Ecto neural progenitor cell (in vitro differentiated cells): ENCODE data around the gene SERPINA4.
"Not testable (repeated sequence)": the region's sequence is repeated elsewhere in the genome, so short reads cannot be mapped to it uniquely, and the experiment has no call there.

Experiments used
- DNase-seq: peaks from one replicate; pipeline ENCODE4 v3.0.0-alpha.2; 2018; ENCODE audit warnings: low spot score

Gene SERPINA4

DNA sequence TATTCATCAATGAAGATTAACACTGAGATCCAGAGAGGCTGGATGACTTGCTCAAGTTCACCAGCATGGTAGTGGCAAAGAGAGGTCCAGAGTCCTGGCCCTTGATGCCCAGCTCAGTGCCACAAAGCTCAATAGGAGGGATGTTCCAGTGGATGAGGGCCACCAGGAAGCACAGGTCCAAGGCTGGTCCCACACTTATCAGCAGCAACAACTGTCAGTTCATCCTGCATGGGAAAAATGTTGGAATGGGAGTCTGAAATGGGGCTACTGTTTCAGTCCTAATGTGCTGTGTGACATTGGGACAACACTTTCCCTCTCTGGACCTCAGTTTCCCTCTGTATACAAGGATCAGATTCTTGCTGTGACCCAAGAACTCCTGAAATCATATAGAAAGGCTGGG, 31.2 kb downstream of the SERPINA4 start:
- DNase-seq: no peak

DNA sequence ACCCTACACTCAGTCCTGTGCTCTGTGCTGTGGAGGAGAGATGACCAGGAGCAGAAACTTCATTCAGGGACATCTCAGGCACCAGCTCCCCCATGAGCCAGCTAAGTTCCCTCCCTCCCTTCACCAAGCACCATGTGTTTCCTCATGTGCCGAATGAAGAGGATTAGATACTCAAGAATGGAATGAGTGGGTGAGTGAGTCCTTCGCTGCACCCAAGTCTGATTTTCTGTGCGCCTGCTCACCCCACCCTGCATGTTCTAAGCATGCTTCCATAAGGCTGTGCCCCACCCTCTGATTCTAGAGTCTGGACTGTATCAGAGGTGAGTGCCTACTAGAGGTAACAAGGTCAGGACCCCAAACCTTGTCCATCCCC, 32.1 kb downstream of the SERPINA4 start:
- DNase-seq: no peak

DNA sequence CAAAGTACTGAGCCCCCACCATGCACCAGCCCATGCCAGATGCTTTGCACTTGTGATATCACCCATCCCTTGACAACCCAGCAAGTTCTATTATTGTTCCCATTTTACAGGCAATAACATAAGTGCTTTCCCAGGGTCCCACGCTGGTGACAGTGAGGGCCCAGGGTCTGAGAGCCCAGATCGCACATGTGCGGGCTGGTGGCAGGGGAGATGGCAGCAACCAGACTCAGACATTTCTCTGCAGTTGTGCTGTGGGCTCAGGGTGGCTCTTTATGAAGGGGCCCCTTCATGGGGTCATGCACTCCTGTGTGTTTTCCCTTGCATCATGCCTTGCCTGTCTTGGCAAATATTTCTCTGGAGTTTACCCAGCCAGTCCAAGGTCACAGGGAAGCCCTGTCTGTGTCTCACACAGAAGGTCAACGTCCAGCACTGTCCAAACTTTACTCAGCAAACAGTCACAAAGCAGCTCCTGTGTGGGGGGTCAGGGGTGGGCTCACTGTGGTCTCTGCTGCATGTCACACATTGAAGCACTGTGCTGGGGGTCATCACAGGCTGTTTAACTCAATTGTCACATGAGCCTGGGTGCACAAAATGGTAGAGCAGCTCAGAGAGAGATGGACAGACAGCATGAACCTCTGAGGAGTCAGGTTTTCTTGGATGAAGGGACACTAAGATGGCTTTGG, 32.6 kb downstream of the SERPINA4 start:
- no peak for DNase-seq

DNA sequence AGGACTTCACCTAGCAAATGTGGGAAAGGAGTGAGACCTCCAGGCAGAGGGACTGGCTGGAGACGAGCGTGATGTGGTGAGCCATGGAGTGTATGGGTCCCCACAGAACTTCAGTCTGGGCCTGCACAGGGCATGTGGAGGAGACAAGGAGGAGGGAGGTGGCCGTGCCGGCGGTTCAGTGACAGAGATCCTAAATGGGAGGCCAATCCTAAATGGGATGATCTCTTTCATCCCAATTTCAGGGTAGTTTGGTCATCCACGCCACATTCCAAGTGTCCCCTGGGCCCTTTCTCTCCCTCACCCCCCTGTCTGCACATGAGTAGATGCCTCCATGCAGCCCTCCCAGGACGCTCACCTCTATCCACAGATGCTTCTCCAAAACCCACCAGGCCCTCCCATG, 33.2 kb downstream of the SERPINA4 start:
- no peak for DNase-seq

DNA sequence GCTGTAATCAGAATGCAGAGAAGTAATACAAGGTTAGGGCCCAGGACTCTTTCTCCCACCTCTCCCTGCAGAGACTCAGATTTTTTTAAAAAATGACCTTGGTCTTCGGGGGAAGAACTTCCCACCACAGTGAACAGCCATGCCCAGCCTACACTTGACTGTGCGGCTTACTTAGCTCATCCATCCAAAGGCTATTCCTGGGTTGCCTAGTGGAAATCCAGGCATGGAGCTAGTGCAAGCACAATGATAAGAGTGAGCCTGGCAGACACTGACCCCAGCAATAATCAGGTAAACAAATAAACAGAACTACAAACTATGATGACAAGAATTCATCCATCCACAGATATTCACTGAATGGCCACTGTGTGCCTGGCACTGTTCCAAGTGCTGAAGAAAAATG, 34.7 kb downstream of the SERPINA4 start:
- no peak for DNase-seq

DNA sequence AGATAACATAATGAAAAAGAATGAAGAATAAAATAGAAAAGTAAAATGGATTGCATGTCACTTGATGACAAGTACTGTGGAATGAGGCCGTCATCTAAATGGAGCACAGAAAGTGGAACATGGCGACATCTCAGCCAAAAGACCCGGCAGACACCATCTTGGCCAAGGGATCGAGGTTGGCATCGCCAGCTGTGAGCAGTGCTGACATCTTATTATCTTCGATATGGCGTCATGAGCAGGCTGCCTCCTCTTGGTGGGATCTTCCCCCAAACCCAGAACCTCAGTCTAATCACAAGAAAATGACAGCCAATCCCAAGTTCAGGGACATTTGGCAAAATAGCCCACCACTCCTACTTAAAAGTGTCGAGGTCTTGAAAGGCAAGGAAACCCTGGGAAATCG, 35.1 kb downstream of the SERPINA4 start:
- DNase-seq: no peak

DNA sequence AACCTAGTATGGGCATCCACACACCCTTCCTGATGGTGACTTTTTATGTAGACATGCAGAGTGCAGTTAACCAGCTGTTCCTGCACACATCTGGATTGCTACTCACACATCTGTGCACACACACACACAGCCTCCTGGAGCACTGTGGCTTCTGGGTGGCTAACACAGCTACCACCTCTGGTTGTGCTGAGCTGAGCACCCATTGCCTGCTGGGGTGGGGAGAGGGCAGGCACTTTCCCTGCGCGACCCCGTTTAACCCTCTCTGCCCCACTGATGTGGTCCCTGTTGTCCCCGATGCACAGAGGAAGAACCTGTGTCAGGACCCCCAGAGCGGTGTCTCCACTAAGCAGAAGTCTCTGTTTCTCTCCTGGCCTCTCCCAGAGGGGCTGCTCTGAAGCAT, 36.5 kb downstream of the SERPINA4 start:
- no peak for DNase-seq

DNA sequence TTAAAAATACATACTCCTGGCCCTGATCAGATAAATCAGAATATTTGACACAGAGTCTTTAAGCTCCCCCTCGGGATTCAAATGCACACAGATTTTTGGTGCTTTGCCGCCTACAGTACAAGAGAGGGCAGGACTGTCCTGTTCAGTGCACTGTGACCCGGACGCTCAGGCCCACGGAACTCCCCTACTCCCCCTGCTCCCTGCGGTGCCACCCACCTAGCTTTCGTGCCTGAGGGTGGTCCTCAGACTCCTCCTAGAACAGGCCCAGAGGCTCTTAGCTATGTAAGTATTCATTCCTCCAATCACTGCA, 37.2 kb downstream of the SERPINA4 start:
- no peak for DNase-seq

DNA sequence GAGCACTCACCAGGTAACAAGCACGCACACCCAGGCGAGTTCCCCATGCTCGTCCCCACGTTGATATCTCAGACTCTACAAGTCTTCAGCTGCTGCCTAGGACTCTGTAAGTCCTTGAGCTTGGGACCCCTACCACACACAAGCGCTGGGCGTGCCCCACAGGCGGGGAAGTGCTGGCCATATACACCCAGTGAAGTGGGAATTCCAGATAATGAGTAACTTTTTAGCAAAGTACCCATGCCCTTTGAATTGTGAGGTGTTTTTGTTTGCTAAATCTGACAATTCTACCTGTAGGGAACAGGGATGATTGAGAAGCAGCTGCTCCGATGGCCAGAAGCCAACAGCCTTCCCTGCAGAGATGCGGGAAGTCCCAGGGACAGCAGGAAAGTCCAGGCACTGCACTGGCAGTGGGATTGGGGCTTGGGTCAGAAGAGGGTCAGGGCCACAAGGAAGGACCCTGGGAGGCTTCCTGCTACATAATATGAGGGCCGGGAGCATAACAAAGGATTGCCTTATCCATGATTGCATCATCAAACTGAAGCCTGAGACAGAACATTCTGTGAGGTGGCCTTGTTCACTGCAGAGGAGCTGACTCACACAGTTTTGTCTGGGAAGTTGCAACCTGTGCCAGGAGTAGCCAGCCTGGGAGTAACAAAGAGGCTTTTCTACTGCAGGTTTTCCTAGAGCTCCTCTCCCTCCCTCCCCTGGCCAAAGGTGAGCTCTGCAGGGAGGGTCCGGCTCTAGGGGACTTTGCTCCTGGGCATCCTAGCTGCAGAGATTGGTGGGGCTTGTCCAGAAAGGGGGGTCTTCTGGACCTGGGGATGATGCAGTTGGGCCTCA, 37.8 kb downstream of the SERPINA4 start:
- DNase-seq: no peak

DNA sequence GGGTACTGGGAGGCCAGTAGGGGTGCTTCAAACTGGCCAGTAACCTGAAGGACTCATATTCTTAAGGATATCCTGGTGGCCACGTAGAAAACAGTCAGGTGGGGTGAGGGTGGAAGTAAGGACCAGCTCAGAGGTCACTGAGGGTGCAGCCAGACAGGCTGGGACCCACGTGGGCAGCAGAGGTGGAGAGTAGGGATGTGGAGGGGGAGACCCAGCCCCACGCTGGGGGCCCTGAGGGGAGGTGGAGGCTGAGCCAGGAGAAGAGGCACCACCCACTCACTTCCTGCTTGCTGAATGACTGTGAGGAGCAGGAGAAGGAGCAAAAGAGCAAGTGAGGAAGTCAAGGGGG, 38.4 kb downstream of the SERPINA4 start:
- no peak for DNase-seq

DNA sequence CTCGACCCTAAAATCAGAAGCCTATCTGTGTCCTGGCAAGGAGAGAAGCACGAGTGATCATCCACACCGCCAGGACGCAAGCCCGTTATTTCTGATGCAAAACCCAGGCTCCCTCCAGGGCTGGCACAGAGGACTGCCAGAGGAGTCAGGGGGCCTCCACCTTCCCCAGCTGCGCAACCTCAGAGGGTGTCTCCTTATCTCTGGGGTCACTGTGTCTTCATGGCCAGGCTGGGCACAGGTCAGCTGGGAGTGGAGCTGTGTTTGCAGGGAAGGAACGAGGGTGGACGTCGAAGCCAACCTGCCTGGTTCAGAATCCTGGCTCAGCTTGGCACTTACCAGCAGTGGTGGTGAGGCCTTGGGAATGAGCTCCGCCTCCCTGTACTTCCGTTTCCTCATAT, 38.9 kb downstream of the SERPINA4 start:
- no peak for DNase-seq

DNA sequence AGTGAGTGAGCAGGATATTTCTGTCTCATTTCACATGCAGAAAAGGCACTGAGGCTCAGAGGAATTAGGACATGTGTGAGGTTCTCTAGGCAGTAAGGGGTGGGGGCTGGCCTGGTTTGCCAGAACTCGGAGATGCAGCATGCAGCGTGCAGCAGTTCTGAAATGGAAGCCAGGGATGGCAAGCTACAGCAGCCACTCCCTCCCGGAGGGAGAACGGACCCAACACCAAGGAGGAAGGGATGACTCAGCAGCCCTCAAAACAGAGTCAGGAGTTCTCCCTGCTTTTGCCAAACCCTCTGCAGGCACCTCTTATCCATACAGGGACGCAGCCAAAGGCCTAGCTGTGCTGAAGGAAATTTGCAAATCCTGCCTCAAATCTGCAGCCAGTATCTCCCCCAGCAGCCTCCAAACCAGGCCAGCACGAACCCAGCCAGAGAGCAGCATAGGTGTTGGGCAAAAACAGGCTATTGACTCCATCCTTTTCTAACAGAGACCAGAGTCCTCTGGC, 40.7 kb downstream of the SERPINA4 start:
- no peak for DNase-seq

DNA sequence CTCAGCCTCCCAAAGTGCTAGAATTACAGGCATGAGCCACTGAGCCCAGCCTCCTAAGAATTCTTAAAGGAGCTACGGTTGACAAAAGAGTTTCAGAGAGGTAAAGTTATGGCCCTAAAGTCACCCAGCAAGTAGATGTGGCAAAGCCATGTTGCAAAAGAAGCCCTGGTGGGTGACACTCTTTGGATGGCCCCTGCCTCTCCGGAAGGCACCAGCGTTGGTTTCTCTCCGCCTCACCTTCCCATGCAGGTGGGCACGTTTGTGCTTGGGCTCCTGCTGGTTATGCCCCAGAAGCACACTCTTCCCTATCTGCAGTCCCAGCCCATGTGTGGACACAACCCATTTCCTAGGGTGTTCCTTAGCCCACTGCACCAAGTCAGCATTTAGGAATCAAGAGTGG, 41.5 kb downstream of the SERPINA4 start:
- DNase-seq: no peak

DNA sequence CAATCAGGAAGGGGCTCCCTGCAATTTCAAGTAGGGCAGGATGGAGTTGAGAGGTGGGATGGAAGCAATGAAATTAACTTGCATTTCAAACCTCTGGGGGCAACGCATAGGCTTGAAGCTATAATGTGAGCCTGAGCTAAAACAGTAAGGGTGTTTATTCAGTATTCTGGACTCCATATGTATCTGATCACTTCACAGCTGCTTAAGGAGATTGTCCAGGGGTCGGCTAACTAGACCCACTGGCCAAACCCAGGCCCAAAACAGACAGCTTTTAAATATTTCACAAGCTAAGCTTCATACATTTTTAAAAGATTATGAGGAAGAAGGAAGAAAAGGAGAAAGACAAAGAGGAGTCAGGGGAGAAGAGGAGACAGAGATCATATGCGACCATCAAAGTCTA, 44.1 kb downstream of the SERPINA4 start:
- DNase-seq: no peak

DNA sequence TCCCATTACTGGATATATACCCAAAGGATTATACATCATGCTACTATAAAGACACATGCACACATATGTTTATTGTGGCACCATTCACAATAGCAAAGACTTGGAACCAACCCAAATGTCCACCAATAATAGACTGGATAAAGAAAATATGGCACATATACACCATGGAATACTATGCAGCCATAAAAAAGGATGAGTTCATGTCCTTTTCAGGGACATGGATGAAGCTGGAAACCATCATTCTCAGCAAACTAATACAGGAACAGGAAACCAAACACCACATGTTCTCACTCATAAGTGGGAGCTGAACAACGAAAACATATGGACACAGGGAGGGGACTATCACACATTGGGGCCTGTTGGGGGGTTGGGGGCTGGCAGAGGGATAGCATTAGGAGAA, 47.7 kb downstream of the SERPINA4 start:
- DNase-seq: not testable (repeated sequence)

DNA sequence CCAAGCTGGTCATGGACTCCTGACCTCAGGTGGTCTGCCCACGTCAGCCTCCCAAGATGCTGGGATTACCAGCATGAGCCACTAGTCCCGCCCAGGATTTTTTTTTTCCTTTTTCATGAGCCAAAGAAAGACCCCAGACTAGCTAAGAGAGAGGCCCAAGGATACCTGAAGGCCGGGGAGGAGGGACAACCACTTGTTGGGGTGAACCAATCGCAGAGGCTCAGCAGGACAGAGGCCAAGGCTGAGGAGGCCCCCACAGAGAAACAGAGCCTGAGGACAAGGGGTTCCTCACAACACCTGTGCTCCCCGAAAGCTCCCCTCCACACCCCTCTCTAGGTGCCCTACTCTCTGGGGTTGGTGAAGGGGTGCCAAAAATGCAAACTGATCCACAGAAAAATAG, 49.9 kb downstream of the SERPINA4 start:
- no peak for DNase-seq

DNA sequence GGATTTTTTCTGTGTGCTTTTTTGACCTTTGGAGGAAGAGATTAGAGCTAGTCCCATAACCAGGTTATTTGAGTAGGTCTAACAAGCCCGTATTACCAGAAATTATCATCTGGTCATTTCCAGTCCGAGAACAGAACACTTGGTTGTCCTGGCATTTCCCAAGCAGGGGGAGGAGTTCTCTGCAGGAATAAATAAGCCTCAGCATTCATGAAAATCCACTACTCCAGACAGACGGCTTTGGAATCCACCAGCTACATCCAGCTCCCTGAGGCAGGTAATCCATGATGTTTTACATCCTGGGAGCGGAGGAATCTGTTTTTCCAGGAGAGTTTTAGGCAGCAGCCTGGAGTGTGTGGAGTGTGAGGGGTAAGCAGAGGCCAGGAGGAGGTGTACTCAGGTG, 50.9 kb downstream of the SERPINA4 start, which contains the start of gene SERPINA3:
TSS of gene SERPINA3 (plus strand) at position 218 of the 400 bp plus-strand sequence. CDS start 2,051 bp downstream, outside the sequence.
- no peak for DNase-seq

DNA sequence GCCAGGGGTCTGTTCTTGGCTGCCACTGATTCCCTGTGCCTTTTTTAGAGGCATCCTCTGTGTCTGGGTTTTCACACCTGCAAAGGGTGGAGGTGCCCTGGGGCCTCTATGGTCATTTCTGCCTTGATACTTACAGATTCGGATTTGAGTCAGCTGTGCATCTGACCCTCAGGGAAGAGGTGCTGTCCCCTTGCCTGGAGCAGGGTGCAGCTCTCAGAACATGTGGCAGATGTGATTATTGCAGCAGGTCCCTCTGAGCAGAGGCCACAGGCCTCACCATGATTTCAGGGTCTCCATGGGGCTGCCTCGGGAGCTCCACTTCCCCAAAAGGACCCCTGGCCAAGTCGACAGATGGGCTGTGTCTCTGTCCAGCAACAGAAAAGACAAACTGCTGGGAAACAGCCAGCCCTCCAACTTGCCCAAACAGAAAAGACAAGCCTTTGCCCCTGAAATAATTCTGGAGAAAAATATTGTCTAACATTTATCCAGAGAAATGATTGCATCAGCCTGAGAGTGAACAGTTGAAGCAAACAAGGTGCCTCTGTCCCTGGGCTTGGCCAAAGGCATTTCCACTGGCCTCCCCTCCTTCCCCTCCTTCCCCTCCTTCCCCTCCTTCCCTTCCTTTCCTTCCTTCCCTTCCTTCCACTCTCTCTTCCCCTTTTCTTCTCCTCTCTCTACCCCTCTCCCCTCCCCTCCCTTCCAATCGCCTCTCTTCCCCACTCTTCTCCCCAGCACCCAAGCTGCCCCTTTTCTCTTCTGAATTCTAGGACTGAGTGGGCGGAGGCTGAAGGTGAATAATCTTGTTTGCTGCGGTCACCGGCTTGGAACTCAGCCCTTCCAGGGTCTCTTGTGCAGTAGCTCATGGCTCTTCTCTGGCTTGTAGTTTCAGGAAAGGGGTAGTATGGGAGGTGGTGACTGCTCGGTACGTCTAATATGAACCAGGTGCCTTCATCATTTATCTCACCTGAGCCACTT, 51.6 kb downstream of the SERPINA4 start:
- DNase-seq: no peak

DNA sequence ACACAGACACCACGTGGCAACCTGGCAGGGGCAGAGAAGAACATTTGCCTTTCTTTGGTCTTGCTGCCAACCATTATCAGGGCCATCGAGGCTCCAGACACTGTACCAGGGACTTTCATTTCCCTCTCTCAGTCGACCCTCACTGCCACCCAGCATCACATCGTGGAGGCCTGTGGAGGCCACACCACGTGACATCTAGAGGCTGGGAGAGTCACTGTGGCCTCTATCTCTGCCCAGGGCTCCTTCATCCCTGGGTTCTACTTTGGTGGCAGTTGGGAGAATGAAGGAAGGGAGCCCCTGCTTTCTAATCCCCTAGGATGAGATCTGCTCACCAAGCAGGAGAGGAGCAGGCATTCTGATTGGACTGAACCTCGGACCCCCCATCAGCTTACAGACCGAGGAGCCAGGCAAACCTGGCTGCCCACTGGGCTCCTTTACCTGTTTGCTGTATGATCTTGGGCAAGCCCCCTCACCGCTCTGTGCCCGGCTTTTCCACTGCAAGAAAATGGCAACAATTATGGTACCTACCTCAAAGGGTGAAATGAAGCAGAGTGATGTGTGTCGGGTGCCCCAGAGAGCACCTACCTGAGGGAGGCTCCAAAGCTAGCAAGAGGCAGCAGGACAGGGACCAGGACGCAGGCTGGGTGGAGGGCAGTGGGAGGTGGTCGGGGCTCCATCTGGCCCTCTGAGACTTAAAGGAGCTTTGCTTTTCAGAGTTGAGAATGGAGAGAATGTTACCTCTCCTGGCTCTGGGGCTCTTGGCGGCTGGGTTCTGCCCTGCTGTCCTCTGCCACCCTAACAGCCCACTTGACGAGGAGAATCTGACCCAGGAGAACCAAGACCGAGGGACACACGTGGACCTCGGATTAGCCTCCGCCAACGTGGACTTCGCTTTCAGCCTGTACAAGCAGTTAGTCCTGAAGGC, 52.7 kb downstream of the SERPINA4 start:
- no peak for DNase-seq

DNA sequence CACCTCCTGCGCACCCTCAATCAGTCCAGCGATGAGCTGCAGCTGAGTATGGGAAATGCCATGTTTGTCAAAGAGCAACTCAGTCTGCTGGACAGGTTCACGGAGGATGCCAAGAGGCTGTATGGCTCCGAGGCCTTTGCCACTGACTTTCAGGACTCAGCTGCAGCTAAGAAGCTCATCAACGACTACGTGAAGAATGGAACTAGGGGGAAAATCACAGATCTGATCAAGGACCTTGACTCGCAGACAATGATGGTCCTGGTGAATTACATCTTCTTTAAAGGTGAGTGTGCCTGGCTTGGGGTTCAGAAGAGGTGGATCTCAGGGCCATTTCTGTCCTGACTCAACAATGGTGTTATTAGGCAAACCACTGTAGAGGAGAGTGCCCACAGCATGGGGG, 53.6 kb downstream of the SERPINA4 start:
- DNase-seq: no peak

DNA sequence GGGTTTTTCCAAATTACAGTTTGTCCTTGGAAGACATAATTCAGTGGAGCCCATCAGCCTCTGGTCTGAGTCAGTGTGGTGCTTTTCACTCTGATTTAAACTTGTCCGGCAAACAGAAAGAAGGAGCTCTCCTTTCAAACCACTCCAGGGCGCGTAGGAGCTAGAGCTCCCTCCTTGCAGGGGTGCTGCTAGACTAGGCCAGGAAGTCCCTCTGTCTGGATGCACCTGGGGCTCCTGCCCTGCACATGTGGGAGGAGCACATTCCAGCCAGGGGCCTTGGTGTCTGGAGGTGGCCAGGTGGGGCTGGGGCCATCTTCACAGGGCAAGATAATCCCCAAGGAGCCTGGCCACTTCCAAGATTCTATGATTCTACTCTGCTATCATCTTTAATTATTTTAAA, 54.0 kb downstream of the SERPINA4 start:
- no peak for DNase-seq
